KOPT-K1 (cell line): Measurements from ENCODE around the gene TTR.

Source experiments
- H3K27ac ChIP-seq: fragments of 200-600 bp; sonication (generic); 2 replicates; pipeline ENCODE4 v1.5.1; 2016; ENCODE audit warnings: antibody characterized with exemption, mild to moderate bottlenecking, low read depth, low read length; ENCODE audit not compliant: poor library complexity, severe bottlenecking
- H3K36me3 ChIP-seq: fragments of 200-600 bp; sonication (generic); 2 replicates; pipeline ENCODE4 v1.5.1; 2017; ENCODE audit warnings: antibody characterized with exemption, mild to moderate bottlenecking, low read length, moderate library complexity; ENCODE audit not compliant: insufficient read depth
- H3K9me3 ChIP-seq: fragments of 200-600 bp; sonication (generic); 2 replicates; pipeline ENCODE4 v1.5.1; 2017; ENCODE audit warnings: antibody characterized with exemption, low read length, mild to moderate bottlenecking; ENCODE audit not compliant: insufficient read depth, poor library complexity, severe bottlenecking

TTR gene

GRCh38 chr18:31591628-31592027 is at the start of gene TTR:
TSS of gene TTR (plus strand) at chr18:31591877. CDS start at chr18:31591903, 26 bp downstream.
- H3K36me3 ChIP-seq, result no peaks in the 10 kb centered on the region
- no peak within 1 kb of the TSS for H3K27ac ChIP-seq
- no peaks in the 10 kb centered on the region for H3K9me3 ChIP-seq

- H3K27ac ChIP-seq, result no peak overlapping the region
- no peaks in the 10 kb centered on the region for H3K9me3 ChIP-seq
- no peaks in the 10 kb centered on the region for H3K36me3 ChIP-seq
These were observed 45.2 kb upstream of the TTR start for GRCh38 chr18:31546476-31546875.

- no peaks in the 10 kb centered on the region for H3K36me3 ChIP-seq
- H3K9me3 ChIP-seq, result no peaks in the 10 kb centered on the region
These were observed 42.8 kb upstream of the TTR start for GRCh38 chr18:31548853-31549252.

GRCh38 chr18:31549416-31549815 is 42.3 kb upstream of the TTR start:
- H3K27ac ChIP-seq, result no peak overlapping the region
- H3K36me3 ChIP-seq, result no peaks in the 10 kb centered on the region
- no peaks in the 10 kb centered on the region for H3K9me3 ChIP-seq

More at GRCh38 chr18:31548853-31549252, 42.8 kb upstream of the TTR start:
- no peak overlapping the region for H3K27ac ChIP-seq

GRCh38 chr18:31551883-31552282 is 39.8 kb upstream of the TTR start:
- no peaks in the 10 kb centered on the region for H3K9me3 ChIP-seq
- no peak overlapping the region for H3K27ac ChIP-seq

GRCh38 chr18:31553800-31554199 is 37.9 kb upstream of the TTR start:
- no peak overlapping the region for H3K27ac ChIP-seq
- no peaks in the 10 kb centered on the region for H3K36me3 ChIP-seq
- no peaks in the 10 kb centered on the region for H3K9me3 ChIP-seq

More at GRCh38 chr18:31551883-31552282, 39.8 kb upstream of the TTR start:
- H3K36me3 ChIP-seq, result no peaks in the 10 kb centered on the region

GRCh38 chr18:31554776-31555175 is 36.9 kb upstream of the TTR start:
- H3K36me3 ChIP-seq, result no peaks in the 10 kb centered on the region
- no peak overlapping the region for H3K27ac ChIP-seq
- H3K9me3 ChIP-seq, result no peaks in the 10 kb centered on the region

GRCh38 chr18:31555971-31556747 is 35.5 kb upstream of the TTR start:
- Histone ChIP-seq H3K36me3 (no peaks in the 10 kb centered on the region), H3K9me3 (no peaks in the 10 kb centered on the region), H3K27ac (no peak overlapping the region)

- no peak overlapping the region for H3K27ac ChIP-seq
- no peaks in the 10 kb centered on the region for H3K9me3 ChIP-seq
- no peaks in the 10 kb centered on the region for H3K36me3 ChIP-seq
These were observed 34.2 kb upstream of the TTR start for GRCh38 chr18:31557446-31557845.

GRCh38 chr18:31558567-31558966 is 33.1 kb upstream of the TTR start:
- no peak overlapping the region for H3K27ac ChIP-seq
- H3K9me3 ChIP-seq, result no peaks in the 10 kb centered on the region
- no peaks in the 10 kb centered on the region for H3K36me3 ChIP-seq

GRCh38 chr18:31562726-31563125 is 29.0 kb upstream of the TTR start:
- H3K27ac ChIP-seq, result no peak overlapping the region
- H3K36me3 ChIP-seq, result no peaks in the 10 kb centered on the region
- no peaks in the 10 kb centered on the region for H3K9me3 ChIP-seq

- H3K9me3 ChIP-seq, result no peaks in the 10 kb centered on the region
- H3K27ac ChIP-seq, result no peak overlapping the region
- no peaks in the 10 kb centered on the region for H3K36me3 ChIP-seq
These were observed 27.9 kb upstream of the TTR start for GRCh38 chr18:31563778-31564177.

- Histone ChIP-seq H3K9me3 (no peaks in the 10 kb centered on the region), H3K27ac (no peak overlapping the region), H3K36me3 (no peaks in the 10 kb centered on the region)
These were observed 26.3 kb upstream of the TTR start for GRCh38 chr18:31565345-31565744.

GRCh38 chr18:31565782-31566512 is 25.7 kb upstream of the TTR start:
- H3K9me3 ChIP-seq, result no peaks in the 10 kb centered on the region
- no peak overlapping the region for H3K27ac ChIP-seq
- no peaks in the 10 kb centered on the region for H3K36me3 ChIP-seq

- no peak overlapping the region for H3K27ac ChIP-seq
- H3K36me3 ChIP-seq, result no peaks in the 10 kb centered on the region
- no peaks in the 10 kb centered on the region for H3K9me3 ChIP-seq
These were observed 24.9 kb upstream of the TTR start for GRCh38 chr18:31566576-31567306.
